Stimulated activated CD4-positive, alpha-beta T cell treated with anti-CD3 and anti-CD28 coated beads, Interleukin-12 subunit alpha, Interleukin-12 subunit beta, amount 100 ng/mL, for 48 hours (primary cell): Measurements from ENCODE around the gene PACSIN2.
"Not testable (repeated sequence)": the region's sequence is repeated elsewhere in the genome, so short reads cannot be mapped to it uniquely, and the experiment has no call there.

Experiments
- DNase-seq, 3 donors: peaks; one replicate each; pipeline ENCODE4 v3.0.0-alpha.2; 2020; ENCODE audit warnings: low read depth in 2 of 3, low spot score in 1 of 3

Gene PACSIN2

DNA sequence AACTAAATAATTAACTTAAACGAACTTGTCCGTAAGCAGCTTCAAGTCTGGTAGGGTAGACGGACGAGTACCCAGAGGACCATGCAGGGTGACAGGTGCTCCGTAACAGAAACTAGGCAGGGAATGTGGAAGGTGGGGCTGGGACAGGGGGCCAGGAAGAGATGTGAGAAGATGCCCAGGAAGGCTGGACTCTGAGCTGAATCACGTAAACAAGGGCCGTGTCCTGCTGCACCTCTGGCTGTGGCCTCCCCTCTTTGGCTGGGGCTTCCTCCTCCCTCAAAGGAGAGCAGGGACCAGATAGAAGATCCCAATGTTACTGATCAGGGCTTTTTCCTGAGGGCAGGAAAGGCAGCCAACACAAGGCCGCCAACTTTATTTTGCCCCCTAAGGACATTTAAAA, 47.9 kb downstream of the PACSIN2 start:
- DNase-seq = no peak

- no peak for DNase-seq
These were observed 48.5 kb downstream of the PACSIN2 start for GRCh38 chr22:42966497-42966896.

GRCh38 chr22:42964994-42965699, 49.8 kb downstream of the PACSIN2 start:
- DNase-seq = peak in 2 of 3 donors; percentile 30 to 45

DNA sequence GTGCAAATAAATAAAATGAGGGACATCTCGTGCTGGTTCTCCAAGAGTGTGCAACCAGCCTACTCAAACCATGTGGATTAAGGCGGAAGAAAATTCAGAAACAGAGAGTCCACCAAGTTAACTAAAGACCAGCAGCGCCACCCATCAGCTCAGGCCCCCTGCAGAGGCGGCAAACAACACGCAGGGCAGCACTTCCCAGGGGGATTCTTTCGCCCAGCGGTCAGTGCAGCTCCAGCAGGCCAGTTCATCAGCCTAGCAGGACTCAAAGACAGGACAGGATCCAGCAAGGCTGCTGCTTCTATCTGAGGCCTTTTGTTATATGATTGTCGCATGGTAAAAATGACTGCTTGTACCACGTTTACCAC, 51.7 kb downstream of the PACSIN2 start:
- DNase-seq = no peak

DNA sequence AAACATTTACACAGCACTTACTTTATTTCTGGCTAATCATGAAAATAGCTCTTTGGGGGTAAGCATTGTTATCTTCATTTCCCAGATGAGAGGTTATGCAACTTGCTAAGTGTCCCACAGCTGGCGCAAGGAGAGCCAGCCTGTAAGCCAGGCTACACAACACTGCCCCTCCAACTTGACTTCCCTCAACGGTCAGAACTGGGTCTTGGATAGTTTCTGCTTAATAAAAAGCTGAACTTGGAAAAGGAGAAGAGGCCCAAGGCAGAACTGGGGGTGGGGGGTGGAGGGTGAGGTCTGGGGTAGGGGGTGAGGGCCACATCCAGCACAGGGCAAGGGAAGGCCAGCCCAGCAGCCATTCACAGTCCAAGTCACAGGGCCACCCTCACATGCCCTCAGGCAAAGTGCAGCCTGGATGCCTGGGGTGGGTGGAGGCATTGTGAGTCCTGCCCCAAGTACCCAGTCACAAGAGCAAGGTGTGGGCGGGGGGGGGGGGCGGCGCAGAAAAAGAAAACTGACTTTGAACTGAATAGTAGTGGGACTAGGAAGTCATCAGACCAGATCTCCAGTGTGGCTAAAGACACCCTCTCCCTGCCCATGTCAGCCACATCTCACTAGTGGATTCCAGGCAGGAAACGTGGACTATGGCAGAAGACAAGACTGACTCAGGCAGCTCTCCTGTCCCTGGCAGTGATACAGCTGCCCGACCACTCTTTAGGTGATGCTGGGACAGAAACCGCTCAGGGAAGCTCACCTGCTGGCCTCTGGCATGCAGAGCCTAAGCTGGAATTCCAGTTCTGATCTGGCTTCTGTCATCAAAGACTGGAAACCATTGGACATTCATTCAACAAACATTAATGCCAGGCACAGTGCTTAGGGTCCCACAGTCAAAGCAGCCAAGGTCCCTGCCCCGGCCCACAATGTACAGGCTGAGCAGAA, 52.4 kb downstream of the PACSIN2 start:
- DNase-seq = no peak

- no peak for DNase-seq
These were observed 53.1 kb downstream of the PACSIN2 start for GRCh38 chr22:42961810-42962209.

- not testable (repeated sequence) for DNase-seq
These were observed 53.6 kb downstream of the PACSIN2 start for GRCh38 chr22:42961400-42961690.

DNA sequence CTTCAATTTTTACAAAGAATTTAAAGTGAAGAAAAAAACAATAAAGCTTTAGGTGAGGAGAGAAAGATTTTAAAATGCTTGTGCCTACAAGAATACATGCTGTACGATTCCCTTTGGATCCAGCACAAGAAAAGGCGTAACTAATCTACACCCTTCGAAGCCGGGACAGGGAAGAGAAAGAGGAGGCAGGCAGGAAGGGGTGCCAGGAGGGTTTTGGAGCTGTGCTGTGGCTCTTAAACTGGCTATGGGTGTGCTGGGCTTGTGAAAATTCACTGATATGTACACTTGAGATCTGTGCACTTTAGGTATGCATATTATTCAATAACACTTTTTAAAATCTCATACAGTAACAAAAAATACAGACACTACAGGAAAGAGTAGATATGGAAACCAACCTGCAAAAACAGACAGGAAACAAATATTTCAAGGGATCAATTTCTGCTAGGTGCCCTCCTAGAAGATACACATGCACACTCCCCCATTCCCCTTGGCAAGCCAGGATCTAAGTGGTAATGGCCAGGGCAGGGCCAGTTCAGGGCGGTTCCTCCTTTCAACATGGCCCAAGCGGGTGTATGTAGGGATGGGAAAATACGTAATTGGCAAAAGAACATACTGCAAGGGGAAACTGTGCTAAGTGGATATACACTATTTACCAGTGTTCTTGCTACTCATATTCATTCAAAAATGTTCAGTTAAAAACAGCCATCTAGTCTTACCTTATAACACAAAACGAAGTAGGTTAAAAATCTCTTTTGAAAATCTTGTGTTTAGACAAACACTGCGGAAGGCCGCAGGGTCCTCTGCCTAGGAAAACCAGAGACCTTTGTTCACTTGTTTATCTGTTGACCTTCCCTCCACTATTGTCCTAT, 54.2 kb downstream of the PACSIN2 start:
- no peak for DNase-seq

GRCh38 chr22:42959576-42960509, 55.1 kb downstream of the PACSIN2 start:
- DNase-seq = no peak

GRCh38 chr22:42958937-42959336, 56.0 kb downstream of the PACSIN2 start:
- DNase-seq = no peak

- DNase-seq = no peak
These were observed 57.0 kb downstream of the PACSIN2 start for GRCh38 chr22:42957958-42958357.

DNA sequence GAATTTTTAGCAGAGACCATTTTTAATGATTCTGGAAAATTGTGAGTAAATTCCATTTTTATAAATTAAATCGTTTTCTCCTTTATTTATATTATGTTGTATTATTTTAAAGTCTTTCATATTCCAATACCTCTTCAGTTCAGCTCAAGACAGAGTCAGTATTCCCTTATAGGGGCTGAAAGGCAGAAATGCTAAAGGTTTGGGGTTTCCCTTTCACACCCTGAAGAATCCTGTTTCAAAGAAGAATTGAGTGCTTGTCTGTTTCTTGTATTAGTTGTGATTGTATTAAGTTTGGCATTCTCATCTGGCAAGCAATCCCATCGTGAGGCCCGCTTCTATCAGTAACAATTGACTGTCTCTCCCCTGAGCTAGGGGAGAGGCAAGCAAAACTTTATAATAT, 57.4 kb downstream of the PACSIN2 start:
- no peak for DNase-seq

GRCh38 chr22:42955848-42956247, 59.1 kb downstream of the PACSIN2 start:
- DNase-seq = no peak

DNA sequence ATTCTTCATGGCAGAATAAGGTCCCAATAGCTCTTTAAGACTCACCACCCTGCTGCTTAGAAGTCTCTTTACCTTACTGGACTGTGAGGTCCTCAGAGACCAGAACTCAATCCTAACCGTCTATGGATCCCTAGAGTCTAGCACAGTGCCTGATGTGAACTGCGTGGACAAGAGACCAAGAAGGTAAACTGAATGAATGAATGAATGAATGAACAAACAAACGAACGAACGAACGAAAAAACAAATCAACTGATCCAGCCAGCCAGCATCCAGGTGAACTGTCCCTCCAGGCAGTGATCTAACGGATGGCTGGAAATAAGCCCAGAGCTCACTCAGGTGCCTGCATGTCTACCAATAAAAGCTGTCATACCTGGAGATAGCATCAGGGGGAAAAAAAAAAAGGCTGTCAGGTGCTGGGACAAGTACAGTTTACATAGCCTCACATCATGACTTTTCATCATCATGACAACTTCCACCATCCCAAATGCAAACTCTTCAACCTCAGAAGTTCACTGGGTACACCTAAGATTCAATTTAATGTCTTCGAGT, 59.8 kb downstream of the PACSIN2 start:
- DNase-seq = no peak

- DNase-seq = not testable (repeated sequence)
These were observed 61.2 kb downstream of the PACSIN2 start for GRCh38 chr22:42953751-42954150.

- DNase-seq = no peak
These were observed 63.7 kb downstream of the PACSIN2 start for GRCh38 chr22:42951093-42951710.

GRCh38 chr22:42950281-42950680, 64.7 kb downstream of the PACSIN2 start:
- DNase-seq = no peak

- DNase-seq = no peak
These were observed 65.8 kb downstream of the PACSIN2 start for GRCh38 chr22:42949159-42949558.

DNA sequence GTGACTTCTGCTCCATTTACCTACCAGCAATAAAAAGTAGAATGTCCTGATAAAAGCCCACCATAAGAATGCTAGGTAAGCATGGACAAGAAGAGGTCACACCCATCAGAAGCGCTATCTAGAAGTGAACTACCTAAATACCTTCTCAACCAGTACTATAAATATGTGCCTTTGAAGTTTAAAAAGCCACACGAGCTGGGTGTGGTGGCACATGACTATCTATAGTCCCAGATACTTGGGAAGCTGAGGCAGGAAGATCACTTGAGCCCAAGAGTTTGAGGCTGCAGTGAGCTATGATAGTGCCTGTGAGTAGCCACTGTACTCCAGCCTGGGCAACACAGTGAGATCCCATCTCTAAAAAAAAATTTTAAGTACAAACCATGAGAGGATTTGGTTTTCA, 66.7 kb downstream of the PACSIN2 start:
- DNase-seq = no peak
